Left ventricle myocardium inferior (tissue), 1 donor: ENCODE data around the gene GLT8D2. TPM values are rescaled to one million over a fixed set of nuclear protein-coding genes. Genes with fewer than 3 reads are reported as not detected.

ENCODE experiments used
- DNase-seq: peaks from one replicate; pipeline ENCODE4 v3.0.0-alpha.2; 2020
- H3K27ac ChIP-seq: fragments of 200-600 bp; replicated peaks from 2 replicates; pipeline ENCODE4 v1.8.0; 2021
- H3K27me3 ChIP-seq: fragments of 200-600 bp; 2 replicates; pipeline ENCODE4 v1.8.0; 2021; ENCODE audit warnings: low read depth
- H3K36me3 ChIP-seq: fragments of 200-600 bp; 2 replicates; pipeline ENCODE4 v1.8.0; 2021
- H3K4me1 ChIP-seq: fragments of 200-600 bp; 2 replicates; pipeline ENCODE4 v1.8.0; 2021
- H3K4me3 ChIP-seq: fragments of 200-600 bp; 2 replicates; pipeline ENCODE4 v1.8.0; 2021; ENCODE audit warnings: mild to moderate bottlenecking, moderate library complexity
- H3K9me3 ChIP-seq: fragments of 200-600 bp; replicated peaks from 2 replicates; pipeline ENCODE4 v1.8.0; 2021
- intact Hi-C: fragments of 100-400 bp; cut with micrococcal nuclease; formaldehyde crosslinking; loops from one replicate; pipeline ENCODE4 v1.11.0; 2022
- total RNA-seq: library from RNA; stranded (reverse); fragmentation: NEBNext Ultra II Directional; extraction: Animal tissue kit (Norgen Biotek cat#: 25700); gene quantifications from one replicate; pipeline ENCODE4 v1.2.1, GENCODE V29; 2021
- TF ChIP-seq, protein P1 (sequence below): fragments of 200-600 bp; IDR thresholded peaks from 2 replicates; pipeline ENCODE4 v1.8.0; 2021; ENCODE audit warnings: antibody characterized with exemption, mild to moderate bottlenecking, borderline replicate concordance
- donor health status: DM: no; HTN: yes; CAD: no; lungs with severe emphysema.

Gene GLT8D2
- total RNA-seq, 1 donor from 2014 or later: 11.7 TPM

DNA sequence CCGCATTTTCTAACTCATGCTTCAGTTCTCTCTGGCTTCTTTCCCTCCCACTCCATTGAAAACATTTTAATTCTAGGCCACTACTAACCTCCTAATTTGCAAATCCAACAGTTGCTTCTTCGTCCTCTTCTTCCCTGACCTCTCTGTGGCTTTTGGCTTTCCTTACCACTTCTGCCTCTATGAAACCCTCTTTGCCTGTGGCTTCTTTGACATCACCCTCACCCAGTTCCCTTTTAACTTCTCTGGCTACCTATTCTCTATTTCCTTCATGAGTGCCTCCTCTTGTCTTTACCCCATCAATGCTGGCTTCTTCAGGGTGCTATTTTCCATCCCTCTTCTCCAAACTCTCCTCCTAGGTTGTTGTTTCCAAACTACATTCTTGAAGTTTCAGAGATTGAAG, 10.0 kb upstream of the GLT8D2 start:
- Histone ChIP-seq H3K27ac (no peak overlapping the region), H3K4me3 (no peak overlapping the region), H3K27me3 (no peaks in the 10 kb centered on the region), H3K9me3 (no peaks in the 10 kb centered on the region), H3K36me3 (no peaks in the 10 kb centered on the region), H3K4me1 (peaks cover 40% of the 10 kb centered on the region)
- intact Hi-C loops: loop anchor here (10.0 kb wide), 1 partner anchor 95 kb away; the partner anchor contains the start of gene TDG
- DNase-seq: no peak
- TF ChIP-seq, protein P1, sequence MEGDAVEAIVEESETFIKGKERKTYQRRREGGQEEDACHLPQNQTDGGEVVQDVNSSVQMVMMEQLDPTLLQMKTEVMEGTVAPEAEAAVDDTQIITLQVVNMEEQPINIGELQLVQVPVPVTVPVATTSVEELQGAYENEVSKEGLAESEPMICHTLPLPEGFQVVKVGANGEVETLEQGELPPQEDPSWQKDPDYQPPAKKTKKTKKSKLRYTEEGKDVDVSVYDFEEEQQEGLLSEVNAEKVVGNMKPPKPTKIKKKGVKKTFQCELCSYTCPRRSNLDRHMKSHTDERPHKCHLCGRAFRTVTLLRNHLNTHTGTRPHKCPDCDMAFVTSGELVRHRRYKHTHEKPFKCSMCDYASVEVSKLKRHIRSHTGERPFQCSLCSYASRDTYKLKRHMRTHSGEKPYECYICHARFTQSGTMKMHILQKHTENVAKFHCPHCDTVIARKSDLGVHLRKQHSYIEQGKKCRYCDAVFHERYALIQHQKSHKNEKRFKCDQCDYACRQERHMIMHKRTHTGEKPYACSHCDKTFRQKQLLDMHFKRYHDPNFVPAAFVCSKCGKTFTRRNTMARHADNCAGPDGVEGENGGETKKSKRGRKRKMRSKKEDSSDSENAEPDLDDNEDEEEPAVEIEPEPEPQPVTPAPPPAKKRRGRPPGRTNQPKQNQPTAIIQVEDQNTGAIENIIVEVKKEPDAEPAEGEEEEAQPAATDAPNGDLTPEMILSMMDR: no peak

DNA sequence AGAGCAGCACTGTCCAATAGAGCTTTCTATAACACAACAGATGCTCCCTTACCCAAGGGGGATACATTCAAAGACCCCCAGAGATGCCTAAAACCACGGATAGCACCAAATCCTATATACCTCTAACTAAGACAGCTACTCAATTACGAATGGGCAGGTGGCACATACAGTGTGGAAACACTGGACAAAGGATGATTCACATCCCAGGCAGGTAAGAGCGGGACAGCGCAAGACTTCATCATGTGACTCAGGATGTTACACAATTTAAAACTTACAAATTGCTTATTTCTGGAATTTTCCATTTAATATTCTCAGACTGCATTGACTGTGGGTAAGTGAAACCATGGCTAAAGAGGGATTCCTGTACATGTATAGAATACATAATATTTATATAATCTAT, 8.8 kb upstream of the GLT8D2 start:
- intact Hi-C loops: no loop called here
- TF ChIP-seq, protein P1: no peak
- peaks cover 33% of the 10 kb centered on the region for H3K4me1 ChIP-seq

DNA sequence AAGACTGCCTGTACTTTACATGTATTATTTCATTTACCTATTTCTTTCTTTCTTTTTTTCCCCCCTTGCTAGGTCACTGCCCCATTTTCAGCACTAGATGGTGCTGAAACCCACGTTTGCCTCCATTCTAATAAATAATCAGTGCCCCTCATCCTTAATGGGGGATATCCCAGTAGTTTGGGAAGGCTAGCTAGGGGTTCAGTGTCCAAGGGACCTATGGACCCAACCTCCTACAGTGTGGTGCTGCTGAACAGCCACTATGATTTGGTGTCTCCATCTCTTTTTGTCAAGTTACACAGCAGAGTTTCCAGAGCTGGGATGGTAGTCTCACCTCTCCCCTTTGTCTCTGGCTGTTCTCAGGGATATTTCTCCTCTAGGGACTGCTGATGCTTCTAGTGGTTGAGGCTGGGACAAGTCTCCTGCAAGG, 7.8 kb upstream of the GLT8D2 start:
- intact Hi-C loops: no loop called here
- Histone ChIP-seq H3K27me3 (no peaks in the 10 kb centered on the region), H3K27ac (no peak overlapping the region), H3K4me1 (peaks cover 25% of the 10 kb centered on the region), H3K36me3 (no peaks in the 10 kb centered on the region), H3K9me3 (no peaks in the 10 kb centered on the region), H3K4me3 (no peak overlapping the region)
- TF ChIP-seq, protein P1: peak; percentile 66
- no peak for DNase-seq

More for the DNA sequence above, 8.8 kb upstream of the GLT8D2 start:
- Histone ChIP-seq H3K36me3 (no peaks in the 10 kb centered on the region), H3K27ac (no peak overlapping the region), H3K9me3 (no peaks in the 10 kb centered on the region), H3K27me3 (no peaks in the 10 kb centered on the region), H3K4me3 (no peak overlapping the region)
- no peak for DNase-seq

DNA sequence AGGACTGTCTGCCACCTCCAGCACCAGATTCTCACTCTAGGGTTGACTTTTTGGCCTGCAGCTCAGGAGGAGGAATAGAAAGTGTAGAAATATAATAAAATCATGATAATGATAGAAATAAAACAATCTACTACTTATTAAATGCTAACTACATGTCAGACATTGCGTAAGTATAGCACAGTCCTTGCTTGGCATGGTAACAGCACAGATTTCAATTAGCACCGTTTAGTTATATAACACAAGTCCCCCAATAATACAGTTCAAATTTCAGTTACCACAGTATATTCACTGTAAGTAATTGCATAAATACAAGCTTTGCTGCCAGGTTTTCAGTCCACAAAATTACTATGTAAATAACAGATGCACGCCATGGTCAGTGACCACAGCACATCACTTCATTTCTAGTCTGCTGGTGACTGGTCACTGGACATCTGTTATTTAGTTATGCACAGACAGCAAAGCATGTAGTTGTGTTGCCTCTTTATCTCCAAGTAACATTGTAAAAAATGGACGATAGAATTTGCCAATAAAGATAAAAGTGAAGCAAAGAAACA, 6.5 kb upstream of the GLT8D2 start:
- no peak overlapping the region for H3K4me3 ChIP-seq
- peak overlapping the region; percentile 65 for H3K27ac ChIP-seq
- TF ChIP-seq, protein P1: no peak
- no peaks in the 10 kb centered on the region for H3K27me3 ChIP-seq
- intact Hi-C loops: no loop called here
- H3K4me1 ChIP-seq: peaks cover 25% of the 10 kb centered on the region
- no peaks in the 10 kb centered on the region for H3K36me3 ChIP-seq
- DNase-seq: no peak
- no peaks in the 10 kb centered on the region for H3K9me3 ChIP-seq

DNA sequence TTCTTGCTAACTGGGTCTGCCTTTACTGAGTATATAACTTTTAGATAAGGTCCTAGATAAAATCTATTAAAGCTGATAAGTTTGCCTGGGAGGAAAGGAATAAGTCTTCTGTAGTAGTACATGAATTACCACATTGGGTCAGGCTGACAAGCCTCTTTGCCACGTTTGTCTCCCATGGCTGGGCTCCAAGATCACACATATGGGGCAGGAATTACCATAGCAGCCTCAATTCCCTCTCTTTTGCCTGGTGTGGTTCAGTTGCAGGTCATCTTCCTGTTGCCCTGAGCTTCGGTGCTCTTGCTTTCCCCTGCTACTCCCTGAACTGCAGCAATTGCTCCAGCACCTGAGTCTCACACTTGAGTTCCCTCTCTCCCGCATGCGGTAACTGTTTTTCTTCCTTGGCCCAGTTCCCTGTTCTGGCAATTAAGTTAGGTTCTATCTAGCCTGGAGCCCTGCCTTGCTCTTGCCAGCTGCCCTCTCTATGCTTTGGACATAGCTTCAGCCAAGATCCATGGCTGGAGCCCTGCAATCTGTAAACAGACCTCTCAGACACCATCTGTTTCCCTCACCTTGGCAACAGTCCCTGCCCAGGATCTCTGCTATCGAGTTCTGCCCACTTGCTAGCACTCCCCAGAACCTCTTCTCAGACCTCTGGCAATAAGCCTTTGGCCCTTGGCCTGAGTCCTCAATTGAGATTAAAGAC, 5.8 kb upstream of the GLT8D2 start:
- Histone ChIP-seq H3K27me3 (no peaks in the 10 kb centered on the region), H3K36me3 (no peaks in the 10 kb centered on the region), H3K4me1 (peaks cover 25% of the 10 kb centered on the region), H3K9me3 (no peaks in the 10 kb centered on the region), H3K4me3 (no peak overlapping the region), H3K27ac (peak overlapping the region; percentile 65)
- DNase-seq: peak; percentile 79
- TF ChIP-seq, protein P1: no peak
- intact Hi-C loops: no loop called here
